GM23338 (cell line): ENCODE results near the gene CD33. TPM values are rescaled to one million over a fixed set of nuclear protein-coding genes. Genes with fewer than 3 reads are reported as not detected.

Experiments
- ATAC-seq: fragments of 200-7000 bp; cut with Tn5 transposase; 3 replicates; pipeline ENCODE4 v1.9.1; 2020
- DNase-seq: peaks from one replicate; pipeline ENCODE4 v3.0.0-alpha.2; 2015; ENCODE audit warnings: low spot score
- H2AFZ ChIP-seq: fragments of 200-600 bp; sonication (generic); 2 replicates; pipeline ENCODE4 v1.8.0; 2016; ENCODE audit warnings: antibody characterized with exemption, mild to moderate bottlenecking, moderate library complexity
- H3F3A ChIP-seq: fragments of 200-600 bp; sonication (generic); replicated peaks from 2 replicates; pipeline ENCODE4 v1.8.0; 2017; ENCODE audit warnings: antibody characterized with exemption, mixed run types, low read depth
- H3K27ac ChIP-seq: fragments of 200-600 bp; sonication (generic); 2 replicates; pipeline ENCODE4 v1.6.1; 2016; ENCODE audit warnings: low read depth
- H3K27me3 ChIP-seq: fragments of 200-600 bp; sonication (generic); 2 replicates; pipeline ENCODE4 v1.8.0; 2016; ENCODE audit warnings: mild to moderate bottlenecking, mixed run types, moderate library complexity; ENCODE audit not compliant: insufficient read depth
- H3K36me3 ChIP-seq: fragments of 200-600 bp; sonication (generic); 2 replicates; pipeline ENCODE4 v1.8.0; 2016; ENCODE audit warnings: mild to moderate bottlenecking; ENCODE audit not compliant: insufficient read depth
- H3K4me1 ChIP-seq: fragments of 200-600 bp; sonication (generic); 2 replicates; pipeline ENCODE4 v1.8.0; 2016; ENCODE audit warnings: mild to moderate bottlenecking, moderate library complexity; ENCODE audit not compliant: insufficient read depth
- H3K4me2 ChIP-seq: fragments of 200-600 bp; sonication (generic); 2 replicates; pipeline ENCODE4 v1.7.1; 2017; ENCODE audit warnings: mixed run types
- H3K4me3 ChIP-seq: fragments of 200-600 bp; sonication (generic); 2 replicates; pipeline ENCODE4 v1.6.1; 2016; ENCODE audit warnings: mixed run types
- H3K79me2 ChIP-seq: fragments of 200-600 bp; sonication (generic); replicated peaks from 2 replicates; pipeline ENCODE4 v1.8.0; 2017; ENCODE audit warnings: mild to moderate bottlenecking; ENCODE audit not compliant: insufficient read depth
- H3K9me2 ChIP-seq: fragments of 200-600 bp; sonication (generic); 2 replicates; pipeline ENCODE4 v1.8.0; 2017; ENCODE audit not compliant: insufficient read depth
- H4K20me1 ChIP-seq: fragments of 200-600 bp; sonication (generic); replicated peaks from 2 replicates; pipeline ENCODE4 v1.8.0; 2017; ENCODE audit warnings: mild to moderate bottlenecking; ENCODE audit not compliant: insufficient read depth
- H3K27ac Mint-ChIP-seq: 2 replicates; pipeline ENCODE4 v1.8.0; 2020; ENCODE audit warnings: inconsistent platforms, mild to moderate bottlenecking, moderate library complexity, mixed read lengths
- H3K27me3 Mint-ChIP-seq: 3 replicates; pipeline ENCODE4 v1.8.0; 2022; ENCODE audit warnings: low read depth, mild to moderate bottlenecking, moderate library complexity, mixed read lengths, inconsistent platforms; ENCODE audit not compliant: insufficient read depth, poor library complexity
- H3K36me3 Mint-ChIP-seq: 3 replicates; pipeline ENCODE4 v1.8.0; 2021; ENCODE audit warnings: low read depth, mild to moderate bottlenecking, inconsistent platforms, moderate library complexity, mixed read lengths
- H3K4me1 Mint-ChIP-seq: 3 replicates; pipeline ENCODE4 v1.8.0; 2020; ENCODE audit warnings: mild to moderate bottlenecking, inconsistent platforms, mixed read lengths
- H3K4me3 Mint-ChIP-seq: 3 replicates; pipeline ENCODE4 v1.8.0; 2021; ENCODE audit warnings: moderate library complexity, mild to moderate bottlenecking, inconsistent platforms, mixed read lengths
- H3K9me3 Mint-ChIP-seq: 3 replicates; pipeline ENCODE4 v1.8.0; 2020; ENCODE audit warnings: moderate library complexity, mild to moderate bottlenecking, inconsistent platforms, mixed read lengths
- CREB1 ChIP-seq: fragments of 250-450 bp; sonication (Bioruptor Pico); IDR thresholded peaks from 2 replicates; pipeline ENCODE4 v1.5.0; 2020; ENCODE audit warnings: low read depth, mild to moderate bottlenecking, moderate library complexity
- CTCF ChIP-seq, 2 experiments: fragments of 200-600 bp in 1 of 2; sonication (generic) in 1 of 2; conservative IDR thresholded peaks; 2 replicates each; pipeline versions ENCODE4 v1.5.1 to v1.6.1; 2016 to 2017; ENCODE audit warnings: antibody characterized with exemption in 2 of 2, low read depth in 2 of 2, mild to moderate bottlenecking in 2 of 2, moderate library complexity in 1 of 2
- ETS1 ChIP-seq: IDR thresholded peaks from 2 replicates; pipeline ENCODE4 v1.6.1; 2016; ENCODE audit warnings: antibody characterized with exemption
- EZH2 ChIP-seq: fragments of 200-600 bp; sonication (generic); IDR thresholded peaks from one replicate; pipeline ENCODE4 v1.8.0; 2017; ENCODE audit warnings: antibody characterized with exemption, mild to moderate bottlenecking, low read depth; ENCODE audit not compliant: unreplicated experiment
- EZH2phosphoT487 ChIP-seq: fragments of 200-600 bp; sonication (generic); IDR thresholded peaks from one replicate; pipeline ENCODE4 v1.8.1; 2018; ENCODE audit warnings: antibody characterized with exemption; ENCODE audit not compliant: unreplicated experiment
- JUNB ChIP-seq: IDR thresholded peaks from one replicate; pipeline ENCODE4 v1.6.1; 2016; ENCODE audit warnings: antibody characterized with exemption; ENCODE audit not compliant: unreplicated experiment
- NANOG ChIP-seq: IDR thresholded peaks from 2 replicates; pipeline ENCODE4 v1.6.1; 2016; ENCODE audit warnings: antibody characterized with exemption, borderline replicate concordance
- POLR2AphosphoS5 ChIP-seq: IDR thresholded peaks from 2 replicates; pipeline ENCODE4 v1.6.1; 2016; ENCODE audit warnings: antibody characterized with exemption, low read depth
- REST ChIP-seq: IDR thresholded peaks from one replicate; pipeline ENCODE4 v1.6.1; 2018; ENCODE audit warnings: antibody characterized with exemption; ENCODE audit not compliant: unreplicated experiment
- STAT1 ChIP-seq: IDR thresholded peaks from one replicate; pipeline ENCODE4 v1.6.1; 2016; ENCODE audit warnings: antibody characterized with exemption; ENCODE audit not compliant: unreplicated experiment
- ZNF114 ChIP-seq: fragments of 250-450 bp; sonication (Bioruptor Pico); IDR thresholded peaks from 2 replicates; pipeline ENCODE4 v1.5.0; 2020; ENCODE audit warnings: mild to moderate bottlenecking, moderate library complexity
- ZNF331 ChIP-seq: fragments of 250-450 bp; sonication (Bioruptor Pico); IDR thresholded peaks from 2 replicates; pipeline ENCODE4 v1.5.0; 2020; ENCODE audit warnings: low read depth, mild to moderate bottlenecking, moderate library complexity
- ZNF462 ChIP-seq: fragments of 250-450 bp; sonication (Bioruptor Pico); IDR thresholded peaks from 2 replicates; pipeline ENCODE4 v1.5.0; 2020; ENCODE audit warnings: mild to moderate bottlenecking, moderate library complexity
- polyA plus RNA-seq: library from polyadenylated mRNA; unstranded; fragments of >200 nt; fragmentation: Nextera tagmentation; extraction: Ambion mirVana; gene quantifications from 2 replicates; pipeline ENCODE4 v1.2.1, GENCODE V29; 2016
- total RNA-seq: library from RNA; depleted of rRNA; stranded (reverse); fragments of >200 nt; shearing (Covaris generic); gene quantifications from 2 replicates; pipeline ENCODE4 v1.2.3, GENCODE V29; 2014

Gene CD33
- total and polyA plus RNA-seq, 2 experiments from 2014 or later: 0.45 TPM; not detected in 1

- TF ChIP-seq ZNF462 (CRISPR knock-in tag) (no peak), POLR2AphosphoS5 (no peak)
Observed at GRCh38 chr19:51207747-51208146, 17.1 kb upstream of the CD33 start (continued).

- H3F3A ChIP-seq: no peaks in the 10 kb centered on the region
- Mint-ChIP-seq H3K4me1 (no peaks in the 10 kb centered on the region), H3K36me3 (peaks cover 3% of the 10 kb centered on the region), H3K9me3 (peaks cover 86% of the 10 kb centered on the region), H3K4me3 (no peak overlapping the region), H3K27ac (no peak overlapping the region), H3K27me3 (peaks cover 1% of the 10 kb centered on the region)
- H3K36me3 ChIP-seq: no peaks in the 10 kb centered on the region
- DNase-seq (no peak), ATAC-seq (no peak)
- H2AFZ ChIP-seq: peak overlapping the region; percentile 56; the same call in 1 of the 2 replicates
- no peak overlapping the region for H3K4me3 ChIP-seq
- H3K79me2 ChIP-seq: no peaks in the 10 kb centered on the region
- H3K9me2 ChIP-seq: peaks cover 3% of the 10 kb centered on the region; the same call in 1 of the 2 replicates
- H4K20me1 ChIP-seq: no peaks in the 10 kb centered on the region
- no peak overlapping the region for H3K27ac ChIP-seq
- H3K27me3 ChIP-seq: no peaks in the 10 kb centered on the region
- no peak overlapping the region for H3K4me2 ChIP-seq
- H3K4me1 ChIP-seq: no peaks in the 10 kb centered on the region
- TF ChIP-seq NANOG (no peak), POLR2AphosphoS5 (no peak), ZNF114 (CRISPR knock-in tag) (no peak), STAT1 (no peak), CTCF (conservative IDR thresholded peaks at IDR 0.05; ENCODE audit: low read depth in 2 of 2) (no peak), REST (no peak), EZH2phosphoT487 (no peak), EZH2 (no peak), ZNF331 (CRISPR knock-in tag) (no peak), CREB1 (no peak), ETS1 (no peak), JUNB (no peak)
Observed at GRCh38 chr19:51210191-51210784, 14.6 kb upstream of the CD33 start.
